ENCODE data around the gene KATNBL1.
"Not testable (repeated sequence)": the region's sequence is repeated elsewhere in the genome, so short reads cannot be mapped to it uniquely, and the experiment has no call there.

Gene KATNBL1

DNA sequence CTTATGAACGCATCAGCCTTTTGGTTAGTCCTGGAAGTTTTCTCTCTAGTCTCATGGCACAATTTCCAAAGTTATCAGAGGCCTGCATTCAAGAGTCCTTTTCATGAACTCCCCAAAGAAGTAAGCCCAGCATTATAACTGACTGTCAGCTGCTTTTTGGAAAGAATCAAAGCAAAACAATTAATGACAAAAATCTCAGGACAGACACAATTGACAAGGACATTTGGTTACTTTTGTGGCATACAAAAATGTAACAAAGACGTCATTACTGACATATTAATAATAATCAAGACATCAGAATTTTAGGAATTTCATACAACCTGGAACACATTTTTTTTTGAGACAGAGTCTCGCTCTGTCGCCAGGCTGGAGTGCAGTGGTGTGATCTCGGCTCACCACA is 21.2 kb downstream of the KATNBL1 start:
- H4K20me1 ChIP-seq (ENCODE audit: insufficient read depth): no peaks in the 10 kb centered on the region
- no peak overlapping the region for H2AFZ ChIP-seq (ENCODE audit: low read depth)
- no peak overlapping the region for H3K9ac ChIP-seq
- H3K27me3 ChIP-seq (ENCODE audit: insufficient read depth, low read depth): no peaks in the 10 kb centered on the region
- no peaks in the 10 kb centered on the region for H3K4me1 ChIP-seq (ENCODE audit: low read depth, poor library complexity, severe bottlenecking)
- TF ChIP-seq, protein P1, sequence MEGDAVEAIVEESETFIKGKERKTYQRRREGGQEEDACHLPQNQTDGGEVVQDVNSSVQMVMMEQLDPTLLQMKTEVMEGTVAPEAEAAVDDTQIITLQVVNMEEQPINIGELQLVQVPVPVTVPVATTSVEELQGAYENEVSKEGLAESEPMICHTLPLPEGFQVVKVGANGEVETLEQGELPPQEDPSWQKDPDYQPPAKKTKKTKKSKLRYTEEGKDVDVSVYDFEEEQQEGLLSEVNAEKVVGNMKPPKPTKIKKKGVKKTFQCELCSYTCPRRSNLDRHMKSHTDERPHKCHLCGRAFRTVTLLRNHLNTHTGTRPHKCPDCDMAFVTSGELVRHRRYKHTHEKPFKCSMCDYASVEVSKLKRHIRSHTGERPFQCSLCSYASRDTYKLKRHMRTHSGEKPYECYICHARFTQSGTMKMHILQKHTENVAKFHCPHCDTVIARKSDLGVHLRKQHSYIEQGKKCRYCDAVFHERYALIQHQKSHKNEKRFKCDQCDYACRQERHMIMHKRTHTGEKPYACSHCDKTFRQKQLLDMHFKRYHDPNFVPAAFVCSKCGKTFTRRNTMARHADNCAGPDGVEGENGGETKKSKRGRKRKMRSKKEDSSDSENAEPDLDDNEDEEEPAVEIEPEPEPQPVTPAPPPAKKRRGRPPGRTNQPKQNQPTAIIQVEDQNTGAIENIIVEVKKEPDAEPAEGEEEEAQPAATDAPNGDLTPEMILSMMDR (conservative IDR thresholded peaks at IDR 0.05; ENCODE audit: low read depth, low read length): no peak
- peaks cover 26% of the 10 kb centered on the region; the same call in 1 of the 2 replicates for H3K79me2 ChIP-seq (ENCODE audit: insufficient read depth, low read depth)
- no peaks in the 10 kb centered on the region for H3K36me3 ChIP-seq (ENCODE audit: insufficient read depth)
- H3K4me2 ChIP-seq: no peak overlapping the region
- no peak overlapping the region for H3K27ac ChIP-seq
- H3K4me3 ChIP-seq (IDR thresholded peaks at IDR 0.05; ENCODE audit: insufficient read depth, low read depth, low read length): no peak overlapping the region

GRCh38 chr15:34185666-34186065 is 24.2 kb downstream of the KATNBL1 start:
- Histone ChIP-seq H3K4me2 (no peak overlapping the region), H3K27me3 (ENCODE audit: insufficient read depth, low read depth) (no peaks in the 10 kb centered on the region), H3K4me1 (ENCODE audit: low read depth, poor library complexity, severe bottlenecking) (no peaks in the 10 kb centered on the region), H3K27ac (no peak overlapping the region), H3K79me2 (ENCODE audit: insufficient read depth, low read depth) (peaks cover 11% of the 10 kb centered on the region; the same call in 1 of the 2 replicates), H3K36me3 (ENCODE audit: insufficient read depth) (no peaks in the 10 kb centered on the region), H3K4me3 (IDR thresholded peaks at IDR 0.05; ENCODE audit: insufficient read depth, low read depth, low read length) (no peak overlapping the region), H3K9ac (no peak overlapping the region), H2AFZ (ENCODE audit: low read depth) (no peak overlapping the region), H4K20me1 (ENCODE audit: insufficient read depth) (no peaks in the 10 kb centered on the region)
- TF ChIP-seq, protein P1 (conservative IDR thresholded peaks at IDR 0.05; ENCODE audit: low read depth, low read length): no peak

DNA sequence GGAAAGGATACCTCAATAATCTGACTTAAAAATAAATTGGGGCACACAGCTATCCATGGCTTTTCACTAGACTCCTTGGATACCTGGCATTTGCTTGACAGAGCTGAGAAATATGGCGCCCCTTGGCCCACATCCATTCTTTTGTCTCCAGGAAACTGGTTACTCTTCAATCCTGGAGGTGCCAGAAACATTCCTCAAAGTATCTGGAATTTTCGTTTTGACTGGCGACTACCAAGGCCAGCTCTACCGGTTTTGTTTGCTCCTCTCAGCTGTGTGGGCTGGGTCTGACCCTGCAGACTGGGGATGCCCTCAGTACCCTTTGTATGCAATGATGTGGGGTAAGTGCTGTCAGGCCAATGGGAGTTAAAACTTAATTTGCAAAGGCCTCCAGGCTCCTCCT is 27.0 kb downstream of the KATNBL1 start:
- Histone ChIP-seq H3K9ac (no peak overlapping the region), H3K36me3 (ENCODE audit: insufficient read depth) (no peaks in the 10 kb centered on the region), H3K4me1 (ENCODE audit: low read depth, poor library complexity, severe bottlenecking) (no peaks in the 10 kb centered on the region), H3K79me2 (ENCODE audit: insufficient read depth, low read depth) (no peaks in the 10 kb centered on the region), H3K27me3 (ENCODE audit: insufficient read depth, low read depth) (no peaks in the 10 kb centered on the region), H3K27ac (no peak overlapping the region), H2AFZ (ENCODE audit: low read depth) (no peak overlapping the region), H4K20me1 (ENCODE audit: insufficient read depth) (no peaks in the 10 kb centered on the region), H3K4me2 (no peak overlapping the region), H3K4me3 (IDR thresholded peaks at IDR 0.05; ENCODE audit: insufficient read depth, low read depth, low read length) (no peak overlapping the region)
- TF ChIP-seq, protein P1 (conservative IDR thresholded peaks at IDR 0.05; ENCODE audit: low read depth, low read length): no peak

- no peak overlapping the region for H3K27ac ChIP-seq
- H3K4me3 ChIP-seq (IDR thresholded peaks at IDR 0.05; ENCODE audit: insufficient read depth, low read depth, low read length): no peak overlapping the region
- H3K79me2 ChIP-seq (ENCODE audit: insufficient read depth, low read depth): no peaks in the 10 kb centered on the region; the same call in 1 of the 2 replicates
- no peak overlapping the region for H2AFZ ChIP-seq (ENCODE audit: low read depth)
- no peaks in the 10 kb centered on the region for H4K20me1 ChIP-seq (ENCODE audit: insufficient read depth)
- TF ChIP-seq, protein P1 (conservative IDR thresholded peaks at IDR 0.05; ENCODE audit: low read depth, low read length): no peak
- H3K4me2 ChIP-seq: no peak overlapping the region
- no peaks in the 10 kb centered on the region for H3K4me1 ChIP-seq (ENCODE audit: low read depth, poor library complexity, severe bottlenecking)
- H3K27me3 ChIP-seq (ENCODE audit: insufficient read depth, low read depth): no peaks in the 10 kb centered on the region
- H3K36me3 ChIP-seq (ENCODE audit: insufficient read depth): no peaks in the 10 kb centered on the region
- H3K9ac ChIP-seq: no peak overlapping the region
Observed at GRCh38 chr15:34179234-34179633, 30.7 kb downstream of the KATNBL1 start.

DNA sequence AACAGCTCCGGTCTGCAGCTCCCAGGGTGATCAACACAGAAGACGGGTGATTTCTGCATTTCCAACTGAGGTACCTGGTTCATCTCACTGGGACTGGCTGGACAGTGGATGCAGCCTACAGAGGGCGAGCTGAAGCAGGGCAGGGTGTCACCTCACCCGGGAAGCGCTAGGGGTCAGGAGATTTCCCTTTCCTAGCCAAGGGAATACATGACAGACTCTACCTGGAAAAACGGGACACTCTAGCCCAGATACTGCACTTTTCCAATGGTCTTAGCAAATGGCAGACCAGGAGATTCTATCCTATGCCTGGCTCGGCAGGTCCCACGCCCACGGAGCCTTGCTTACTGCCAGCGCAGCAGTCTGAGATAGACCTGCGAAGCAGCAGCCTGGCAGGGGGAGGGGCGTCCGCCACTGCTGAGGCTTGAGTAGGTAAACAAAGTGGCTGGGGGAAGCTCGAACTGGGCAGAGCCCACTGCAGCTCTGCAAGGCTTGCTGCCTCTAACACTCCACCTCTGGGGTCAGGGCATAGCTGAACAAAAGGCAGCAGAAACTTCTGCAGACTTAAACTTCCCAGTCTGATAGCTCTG is 43.8 kb downstream of the KATNBL1 start:
- H3K27me3 ChIP-seq (ENCODE audit: insufficient read depth, low read depth); H3K4me2 ChIP-seq; H3K27ac ChIP-seq; H4K20me1 ChIP-seq (ENCODE audit: insufficient read depth); H3K9ac ChIP-seq; H2AFZ ChIP-seq (ENCODE audit: low read depth); H3K4me3 ChIP-seq (IDR thresholded peaks at IDR 0.05; ENCODE audit: insufficient read depth, low read depth, low read length); H3K36me3 ChIP-seq (ENCODE audit: insufficient read depth); H3K4me1 ChIP-seq (ENCODE audit: low read depth, poor library complexity, severe bottlenecking): not testable (repeated sequence)
- H3K79me2 ChIP-seq (ENCODE audit: insufficient read depth, low read depth): peaks cover 19% of the 10 kb centered on the region; the same call in 1 of the 2 replicates
